HG03378 (cell line): Measurements from ENCODE around the gene MTA2.
"Not testable (repeated sequence)": the region's sequence is repeated elsewhere in the genome, so short reads cannot be mapped to it uniquely, and the experiment has no call there.

ENCODE experiments used
- ATAC-seq: cut with Tn5 transposase; IDR thresholded peaks from one replicate; pipeline ENCODE4 v1.9.1; 2021; ENCODE audit warnings: mild to moderate bottlenecking, moderate library complexity; ENCODE audit not compliant: unreplicated experiment

Gene MTA2

DNA sequence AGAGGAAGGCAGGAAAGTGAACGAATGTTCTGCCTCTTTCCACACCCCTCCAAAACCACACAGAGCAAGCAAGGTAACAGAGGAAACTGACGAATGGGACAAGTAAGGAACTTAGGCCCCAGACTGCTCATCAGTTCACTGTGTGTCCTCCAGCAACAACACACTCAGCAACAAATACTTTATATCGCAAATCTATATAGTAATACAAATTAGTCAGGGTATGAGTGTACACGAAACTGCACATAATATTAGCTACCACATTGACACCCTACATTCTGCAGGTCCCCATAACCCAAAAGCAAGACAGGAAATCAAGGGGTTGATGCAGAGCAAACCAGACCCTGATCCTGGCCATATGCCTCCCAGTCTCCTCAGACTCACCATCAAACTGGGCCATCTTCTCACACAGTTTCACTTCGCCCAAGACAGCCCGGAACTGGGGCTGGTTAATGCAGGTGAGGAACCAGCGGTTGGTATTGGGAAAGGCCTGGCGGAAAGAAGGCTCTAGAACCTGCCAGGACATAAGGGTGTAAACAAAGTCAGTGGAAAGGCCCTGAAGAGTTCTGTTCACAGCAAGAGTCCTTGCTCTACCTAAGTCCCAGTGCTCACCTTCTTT is 34.5 kb downstream of the MTA2 start:
- ATAC-seq = no peak

DNA sequence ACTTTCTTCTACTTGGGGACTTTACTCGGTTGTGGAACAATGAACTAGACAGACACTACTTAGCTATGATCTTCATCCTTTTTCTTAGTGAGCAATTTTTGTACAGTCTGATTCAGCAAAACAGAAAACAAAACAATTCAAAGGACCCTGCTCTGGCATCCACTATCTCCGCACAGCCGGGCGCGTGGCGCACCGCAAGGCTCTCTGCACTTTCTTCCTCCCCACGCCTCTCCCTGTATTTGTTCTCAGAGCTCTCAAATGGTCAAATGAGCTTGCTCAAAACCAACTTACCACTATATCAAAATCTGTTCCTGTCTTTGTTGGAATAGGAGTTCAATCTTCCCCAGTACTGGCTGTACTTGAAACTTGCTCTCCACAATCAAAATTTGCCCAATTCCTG is 35.4 kb downstream of the MTA2 start:
- ATAC-seq = no peak

DNA sequence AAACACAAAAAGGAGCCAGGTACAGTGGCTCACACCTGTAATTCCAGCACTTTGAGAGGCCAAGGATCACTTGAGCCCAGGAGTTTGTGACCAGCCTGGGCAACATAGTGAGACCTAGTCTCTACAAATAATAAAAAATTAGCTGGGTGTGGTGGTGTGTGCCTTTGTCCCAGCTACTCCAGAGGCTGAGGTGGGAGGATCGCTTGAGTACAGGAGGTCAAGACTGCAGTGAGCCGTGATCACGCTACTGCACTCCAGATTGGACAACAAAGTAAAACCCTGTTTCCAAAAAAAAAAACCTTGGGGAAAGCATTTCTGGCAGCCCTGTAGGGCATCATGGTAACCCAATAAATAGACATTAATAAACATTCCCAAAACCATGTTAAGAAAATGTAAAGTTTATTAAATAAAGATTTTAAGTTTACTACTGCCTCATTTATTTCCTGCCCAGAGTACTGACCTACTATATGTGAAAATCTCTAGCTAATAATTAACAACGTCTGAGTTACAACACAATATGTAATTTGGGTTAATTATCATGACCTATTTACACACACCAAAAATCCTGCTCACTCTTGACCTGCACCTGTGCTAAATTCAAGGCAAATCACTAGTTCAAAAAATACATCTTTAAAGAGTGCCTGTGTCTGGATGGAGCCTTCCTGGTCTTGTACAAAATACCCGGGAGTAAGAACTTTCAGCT is 36.4 kb downstream of the MTA2 start:
- no peak for ATAC-seq

DNA sequence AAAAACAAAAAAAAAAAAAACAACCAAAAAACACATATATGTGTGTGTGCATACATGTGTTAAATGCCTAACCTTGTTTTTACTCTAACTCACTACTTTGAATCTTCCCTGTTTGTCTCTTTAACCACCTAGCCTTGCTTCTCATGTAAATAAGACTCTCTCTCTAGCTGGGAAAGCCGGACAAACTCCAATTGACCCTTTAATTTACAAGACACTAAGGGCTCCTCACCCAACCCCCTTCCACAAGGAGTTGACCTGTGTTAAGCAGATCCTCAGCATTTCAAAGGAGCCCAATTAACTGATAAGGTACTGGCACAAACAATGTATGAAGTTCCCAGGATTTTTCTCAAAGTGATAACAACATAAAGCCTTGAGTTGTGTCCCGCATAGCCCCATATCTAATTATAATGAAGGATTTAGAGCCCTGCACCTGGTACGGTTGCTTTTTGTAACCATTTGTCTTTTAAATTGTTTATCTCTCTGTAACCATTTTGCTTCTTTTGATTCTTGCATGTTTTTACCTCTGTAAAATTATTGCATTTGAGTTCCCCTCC is 39.9 kb downstream of the MTA2 start:
- ATAC-seq = not testable (repeated sequence)

DNA sequence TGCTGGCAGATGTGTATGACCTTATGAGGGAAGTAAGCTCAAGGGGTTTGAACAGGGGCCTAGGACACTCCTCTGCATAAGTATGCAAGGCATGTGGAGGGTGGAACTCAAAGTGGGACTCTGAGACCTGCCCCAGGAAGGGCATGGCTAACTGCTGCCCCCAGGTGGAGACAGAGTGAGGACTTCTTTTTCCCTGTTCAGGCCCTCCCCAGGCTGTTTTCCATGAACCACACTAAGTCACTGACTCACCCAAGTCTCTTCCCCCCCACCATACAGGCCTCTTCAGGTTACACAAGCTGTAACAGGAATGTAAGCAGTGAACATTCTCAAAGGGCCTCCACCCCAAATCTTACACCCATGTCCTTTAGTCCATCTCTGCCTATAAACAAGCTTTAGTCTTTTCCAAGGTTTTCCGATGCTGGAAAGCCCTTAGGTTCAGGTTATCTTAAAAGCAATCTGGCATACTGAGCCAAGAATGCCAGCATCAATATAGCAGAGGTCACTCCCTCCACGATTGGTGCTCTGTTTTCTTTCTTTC is 41.0 kb downstream of the MTA2 start:
- no peak for ATAC-seq

DNA sequence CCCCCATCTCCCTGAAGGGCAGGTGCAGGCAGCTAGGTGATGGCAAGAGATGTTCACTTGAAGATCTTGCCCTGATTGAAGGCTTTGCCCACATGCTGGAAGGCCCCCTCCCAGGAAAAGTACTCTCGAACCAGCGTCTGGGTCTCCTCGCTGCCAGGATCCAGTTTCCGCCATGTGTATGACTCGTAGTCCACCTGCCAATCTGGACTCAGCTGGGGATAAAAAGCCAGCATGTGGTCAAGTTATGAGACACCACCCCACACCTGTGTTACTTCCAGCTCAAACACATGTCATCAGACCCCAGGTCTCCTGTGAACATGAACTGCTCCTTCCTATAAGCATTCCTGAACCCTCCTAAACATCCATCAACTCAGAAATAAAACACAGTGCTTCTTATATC is 42.0 kb downstream of the MTA2 start:
- ATAC-seq = not testable (repeated sequence)

DNA sequence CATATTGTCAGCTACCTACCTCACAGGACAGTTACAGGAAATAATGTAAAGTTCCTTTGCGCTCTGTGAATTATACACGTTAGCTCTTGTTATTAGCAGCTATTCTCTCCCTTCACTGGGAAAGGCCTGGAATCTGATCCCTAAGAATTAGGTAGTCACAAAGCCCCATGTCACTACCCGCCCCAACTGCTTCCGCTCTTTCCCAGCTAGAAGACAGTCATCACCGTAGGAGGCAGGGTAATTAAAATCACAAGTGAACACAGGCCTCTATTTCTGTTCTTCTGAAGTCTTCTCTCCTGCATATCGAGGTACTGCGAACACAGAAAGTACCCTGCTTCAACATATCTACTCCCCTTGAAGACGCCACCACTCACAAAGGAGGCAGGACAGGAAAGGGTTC is 42.5 kb downstream of the MTA2 start:
- no peak for ATAC-seq

DNA sequence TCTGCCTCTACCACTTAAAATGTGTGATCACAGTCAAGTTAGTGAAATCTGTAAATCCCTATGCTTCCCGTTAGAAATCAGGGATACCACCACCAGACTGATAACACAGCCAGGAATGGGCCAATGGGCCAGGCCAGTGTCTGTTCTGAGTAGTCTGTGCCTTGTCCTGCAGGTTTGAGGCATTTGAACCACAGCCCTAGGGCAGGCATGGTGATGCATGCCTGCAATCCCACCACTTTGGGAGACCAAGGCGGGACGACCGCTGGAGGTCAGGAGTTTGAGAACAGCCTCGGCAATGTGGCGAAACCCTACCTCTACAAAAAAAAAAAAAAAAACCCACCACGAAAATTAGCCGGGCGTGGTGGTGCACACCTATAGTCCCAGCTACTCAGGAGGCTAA is 43.0 kb downstream of the MTA2 start:
- no peak for ATAC-seq

DNA sequence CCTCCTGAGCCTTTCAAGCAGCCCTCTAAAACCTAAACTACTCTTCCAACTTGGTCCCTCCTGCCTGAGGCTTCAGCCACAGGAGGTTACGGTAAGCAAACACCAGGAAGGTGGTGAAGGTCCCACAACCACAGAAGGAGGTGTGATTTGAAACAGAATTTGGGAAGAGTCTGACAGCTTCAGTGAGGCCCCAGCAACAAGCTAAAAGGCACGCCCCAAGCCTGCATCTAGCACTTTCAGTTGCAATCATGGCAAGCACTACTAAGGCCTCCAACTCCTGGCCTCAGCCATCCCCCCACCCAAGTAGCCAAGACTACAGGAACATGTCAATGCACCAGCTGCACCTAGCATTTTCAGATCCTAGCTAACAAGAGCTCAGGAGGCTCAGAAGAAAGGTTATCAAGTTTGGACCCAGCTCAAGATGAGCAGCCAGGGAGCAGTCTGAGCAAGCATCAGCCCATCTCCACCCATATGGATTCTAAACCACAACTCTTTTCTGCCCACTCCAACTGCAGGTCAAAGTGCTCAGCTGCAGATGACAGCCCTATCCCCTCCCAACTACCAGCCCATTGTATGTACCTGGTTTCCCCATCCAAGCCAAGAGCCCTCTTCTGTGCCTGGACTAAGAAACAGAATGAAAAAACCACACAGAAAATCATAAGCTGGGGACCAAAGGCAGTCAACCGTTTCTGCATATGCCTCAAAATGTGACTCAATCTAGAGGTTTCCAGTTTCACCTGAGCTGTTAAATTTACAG is 44.6 kb downstream of the MTA2 start:
- peak; percentile 25 for ATAC-seq

DNA sequence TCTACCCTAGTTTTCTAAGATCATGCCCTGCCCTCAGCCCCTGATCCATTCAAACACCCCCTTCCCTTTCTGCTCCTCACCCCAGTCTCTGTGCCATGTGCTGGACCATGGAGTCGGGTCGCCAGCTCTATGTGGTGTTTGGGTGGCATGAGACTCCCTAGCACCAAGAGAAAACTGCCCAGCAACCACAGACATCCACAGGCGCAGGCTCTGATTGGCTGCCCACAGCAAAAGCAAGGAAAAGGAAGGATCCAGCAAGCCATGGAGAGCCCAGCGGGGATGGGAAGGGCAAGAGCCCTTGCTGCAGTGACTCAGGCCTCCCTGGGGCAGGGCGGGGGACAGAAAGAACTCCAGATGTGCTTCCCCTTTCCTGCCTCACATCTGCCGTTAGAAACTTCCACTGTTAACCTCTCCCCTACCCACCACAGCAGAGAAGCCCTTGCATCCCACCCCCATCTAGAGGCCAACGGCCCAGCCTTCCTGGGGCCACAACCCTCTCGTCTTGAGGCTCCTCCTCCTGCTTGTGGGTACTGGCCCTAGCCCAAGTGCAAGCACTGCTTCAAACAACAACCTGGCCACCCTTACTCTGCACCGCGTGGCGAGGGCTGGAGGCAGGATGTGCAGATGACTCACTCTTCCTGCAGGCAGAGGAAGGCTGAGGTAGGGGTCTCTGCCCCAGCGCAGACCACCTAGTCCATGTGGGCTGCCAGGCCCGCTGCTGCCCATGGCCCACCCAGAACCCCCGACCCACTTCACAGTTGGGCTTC is 45.4 kb downstream of the MTA2 start:
- ATAC-seq = peak; percentile 32

DNA sequence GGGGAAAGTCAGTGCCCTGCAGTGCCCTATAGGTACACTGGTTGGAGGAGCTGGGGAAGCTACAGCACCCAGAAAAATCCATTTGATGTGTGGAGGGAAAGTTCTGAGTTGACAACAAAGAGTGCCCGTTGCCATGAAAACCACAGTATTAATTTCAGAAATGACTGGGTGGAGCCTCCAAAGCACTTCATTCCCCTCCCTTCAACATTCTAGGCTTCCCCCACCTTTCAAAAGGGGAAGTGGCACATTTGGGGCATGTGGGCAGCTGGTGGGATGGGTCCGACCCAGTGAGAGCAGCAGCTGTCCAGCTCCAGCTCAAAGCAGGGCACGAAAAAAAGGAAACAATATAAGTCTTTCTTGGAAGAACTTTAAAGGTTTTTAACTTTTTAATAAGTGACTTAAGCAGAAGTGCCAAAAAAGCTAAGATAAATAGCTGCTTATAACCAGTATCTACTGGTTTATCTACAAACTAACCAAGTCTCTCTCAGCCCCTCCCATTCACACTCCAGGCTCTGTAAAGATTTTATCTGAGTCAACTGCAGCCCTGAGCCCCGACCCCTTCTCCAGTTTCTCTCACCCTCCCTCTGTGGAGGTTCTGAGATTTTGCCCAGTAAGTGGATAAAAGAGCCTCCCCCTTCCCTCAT is 46.1 kb downstream of the MTA2 start:
- peak; percentile 34 for ATAC-seq

DNA sequence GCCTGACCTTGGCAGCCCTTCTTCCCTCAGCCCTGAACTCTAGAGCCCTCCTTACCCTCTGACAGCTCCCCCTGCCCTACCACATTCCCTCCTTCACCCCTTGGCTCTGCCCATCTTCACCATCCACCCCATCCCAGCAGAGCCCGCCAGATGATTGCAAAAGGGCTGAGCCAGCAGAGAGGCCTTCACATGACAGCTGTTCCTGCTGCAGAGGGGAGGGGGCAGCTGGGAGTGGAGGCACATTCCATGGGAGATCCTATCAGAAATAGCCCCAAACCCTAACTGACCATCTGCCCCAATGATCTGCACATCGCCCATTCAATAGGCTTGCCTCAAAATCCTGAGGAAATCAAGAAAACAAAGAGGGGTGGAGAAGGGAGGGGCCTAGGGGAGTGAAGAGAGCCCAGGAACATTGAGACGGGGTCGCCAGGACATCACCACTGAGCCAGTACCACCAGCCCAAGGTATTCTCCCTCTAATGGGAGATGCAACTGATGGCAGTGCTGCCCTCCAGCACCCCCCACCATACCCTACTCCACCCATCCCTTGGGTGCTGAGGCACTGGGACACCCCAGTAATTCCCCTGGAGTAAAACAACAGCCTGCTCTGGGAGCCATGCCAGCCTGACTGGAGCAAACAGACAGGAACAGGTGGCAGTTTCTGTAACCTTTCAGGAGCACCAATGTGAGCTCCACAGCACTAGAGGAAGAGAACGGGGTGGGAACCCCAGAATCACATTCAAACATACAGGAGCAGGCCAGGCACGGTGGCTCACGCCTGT is 47.1 kb downstream of the MTA2 start:
- no peak for ATAC-seq

DNA sequence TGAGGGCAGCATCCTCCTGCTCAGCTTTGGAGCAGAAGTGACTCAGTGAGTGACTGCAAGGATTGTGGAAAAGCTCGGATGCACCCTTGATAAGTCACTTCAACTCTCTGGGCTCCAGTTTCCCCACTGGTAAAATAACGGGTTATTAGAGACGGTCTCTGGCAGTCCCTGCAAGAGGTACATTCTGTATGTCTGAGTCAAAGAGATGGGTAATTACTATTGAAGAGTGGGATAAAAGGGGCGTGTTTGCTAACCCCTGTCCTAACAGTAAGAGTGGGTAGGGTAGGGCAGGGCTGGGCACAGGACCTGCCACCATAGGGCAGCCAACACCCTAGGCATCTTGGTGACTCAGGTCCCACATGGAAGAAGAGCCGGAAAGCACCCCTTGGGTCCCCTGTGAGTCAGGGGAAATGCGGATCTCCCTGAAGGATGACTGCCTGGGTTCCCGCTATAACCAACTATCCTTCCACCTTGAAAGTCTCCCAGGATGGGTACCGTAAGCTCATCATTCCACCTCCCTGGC is 47.8 kb downstream of the MTA2 start:
- no peak for ATAC-seq

DNA sequence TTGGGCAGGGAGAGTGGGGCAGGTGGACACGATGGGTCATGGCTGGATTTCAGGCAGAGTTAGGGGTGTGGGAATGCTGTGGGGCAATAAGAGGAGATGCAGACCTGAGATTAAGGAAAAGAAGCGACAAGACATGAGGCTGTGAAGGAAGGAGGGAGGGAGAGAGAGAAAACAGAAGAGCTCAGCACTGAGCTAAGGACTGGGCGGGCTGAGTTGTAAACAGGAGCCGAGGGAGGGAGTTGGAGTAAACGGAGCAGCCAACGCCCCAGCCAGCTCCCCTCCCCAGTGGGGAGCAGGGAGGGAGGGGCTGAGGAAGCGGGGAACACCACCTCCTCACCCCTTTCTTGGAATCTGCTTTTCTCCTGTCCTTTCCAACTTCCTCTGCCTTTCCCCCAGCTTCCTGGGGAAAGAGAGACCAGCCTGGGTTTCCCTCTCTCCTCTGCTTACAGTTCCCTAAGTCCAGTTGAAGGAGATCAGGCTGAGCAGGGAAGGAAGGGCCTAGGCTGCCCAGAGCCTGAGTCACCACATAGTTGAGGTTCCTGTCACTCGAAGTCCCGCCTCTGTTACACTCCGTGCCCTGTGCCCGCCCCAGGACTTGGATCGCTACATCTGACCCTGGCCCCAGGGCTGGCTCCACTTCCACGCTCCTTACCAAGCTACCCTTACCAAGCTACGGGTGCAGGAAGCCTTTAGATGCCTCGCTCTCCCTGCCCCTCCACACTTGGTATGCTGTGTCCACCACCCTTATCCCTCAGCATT is 48.4 kb downstream of the MTA2 start:
- ATAC-seq = no peak

DNA sequence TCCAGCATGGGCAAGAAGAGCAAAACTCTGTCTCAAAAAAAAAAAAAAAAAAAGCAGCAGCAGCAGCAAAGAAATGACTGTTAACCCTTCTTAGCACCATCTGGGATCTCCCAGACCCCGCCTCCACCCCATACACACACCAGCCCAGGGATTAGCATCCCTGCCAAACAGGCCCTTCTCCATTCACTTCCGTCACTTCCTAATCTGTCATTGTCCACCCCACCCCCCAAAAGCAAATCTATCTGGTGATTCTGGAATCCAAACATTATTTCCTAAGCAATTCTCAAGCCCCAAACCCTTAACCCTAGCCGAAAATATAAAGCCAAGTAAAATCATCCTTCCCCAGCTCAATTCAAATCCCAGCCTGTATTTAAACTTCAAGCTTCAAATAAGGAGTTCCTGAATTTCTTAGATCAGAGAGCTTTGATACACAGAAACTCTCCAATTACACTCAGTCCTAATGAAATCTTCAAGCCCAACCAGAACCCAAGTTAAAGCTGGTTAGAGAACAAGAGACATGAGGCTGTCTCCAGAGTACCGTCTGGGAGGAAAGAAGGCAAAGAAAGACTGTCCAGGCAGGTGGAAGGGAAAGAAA is 49.1 kb downstream of the MTA2 start:
- ATAC-seq = no peak

DNA sequence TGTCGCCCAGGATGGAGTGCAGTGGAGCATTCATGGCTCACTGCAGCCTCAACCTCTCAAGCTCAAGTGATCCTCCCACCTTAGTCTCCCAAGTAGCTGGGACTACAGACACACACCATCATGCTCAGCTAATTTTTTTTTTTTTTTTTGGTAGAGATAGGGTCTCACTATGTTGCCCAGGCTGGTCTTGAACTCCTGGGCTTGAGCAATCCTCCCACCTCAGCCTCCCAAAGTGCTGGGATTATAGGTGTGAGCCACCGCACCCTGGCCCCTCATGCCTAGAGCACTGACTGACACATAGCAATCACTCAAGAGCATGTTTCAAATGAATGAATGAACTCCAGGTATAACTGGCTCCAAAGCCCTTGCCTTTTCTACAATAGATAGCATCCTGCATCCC is 51.2 kb downstream of the MTA2 start:
- ATAC-seq = not testable (repeated sequence)

DNA sequence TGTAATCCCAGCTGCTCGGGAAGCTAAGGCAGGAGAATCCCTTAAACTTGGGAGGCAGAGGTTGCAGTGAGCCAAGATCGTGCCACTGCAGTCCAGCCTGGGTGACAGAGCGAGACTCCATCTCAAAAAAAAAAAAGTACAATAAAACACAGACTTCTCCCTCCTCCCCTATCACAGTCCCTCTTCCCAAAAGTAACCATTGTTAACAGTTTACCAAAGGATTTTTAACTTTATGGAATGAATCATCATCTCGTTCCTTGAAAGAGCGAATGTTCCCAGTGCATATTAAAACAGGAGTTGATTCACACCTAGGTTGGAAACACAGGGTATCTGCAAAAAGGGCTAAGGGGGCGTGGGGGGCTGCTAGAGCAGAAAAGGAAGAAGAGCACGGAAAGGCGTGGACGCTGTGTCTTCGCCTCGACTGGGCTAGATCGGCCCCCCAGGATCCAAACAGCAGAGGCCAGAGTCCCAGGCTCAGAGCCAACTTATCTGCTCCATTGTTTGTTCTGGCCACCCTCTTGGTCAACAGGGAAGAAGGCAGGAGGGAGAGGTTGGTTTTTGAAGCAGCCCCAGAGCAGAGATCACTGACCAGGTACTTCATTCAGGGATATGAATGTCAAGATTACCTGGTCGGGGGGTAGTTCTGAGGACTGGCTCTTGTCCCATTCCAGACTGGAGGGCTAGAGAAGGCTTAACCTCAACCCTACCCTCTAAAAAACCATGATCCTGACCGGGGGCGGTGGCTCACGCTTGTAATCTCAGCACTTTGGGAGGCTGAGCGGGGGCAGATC is 52.9 kb downstream of the MTA2 start:
- ATAC-seq = no peak
